Stimulated activated naive CD4-positive, alpha-beta T cell (primary cell): ENCODE data around the gene CYP4F11.
"Not testable (repeated sequence)": the region's sequence is repeated elsewhere in the genome, so short reads cannot be mapped to it uniquely, and the experiment has no call there.

Source experiments
- DNase-seq, 6 experiments: peaks; one replicate each; lab custom pipeline; 2025; lab: John Stamatoyannopoulos, UW

The CYP4F11 gene

GRCh38 chr19:15922021-15922420 is 12.3 kb downstream of the CYP4F11 start:
- no peak for DNase-seq

GRCh38 chr19:15919243-15919642 is 15.1 kb downstream of the CYP4F11 start:
- no peak for DNase-seq

- DNase-seq = no peak
Measured at GRCh38 chr19:15915109-15915508, 19.2 kb downstream of the CYP4F11 start.

- DNase-seq = no peak
Measured at GRCh38 chr19:15913830-15914229, 20.5 kb downstream of the CYP4F11 start.

- DNase-seq = no peak
Measured at GRCh38 chr19:15913384-15913783, 20.9 kb downstream of the CYP4F11 start.

GRCh38 chr19:15911599-15912235 is 22.6 kb downstream of the CYP4F11 start:
- no peak for DNase-seq

GRCh38 chr19:15905026-15905425 is 29.3 kb downstream of the CYP4F11 start:
- DNase-seq = no peak

GRCh38 chr19:15902898-15903297 is 31.4 kb downstream of the CYP4F11 start:
- DNase-seq = not testable (repeated sequence)

- no peak for DNase-seq
Measured at GRCh38 chr19:15902254-15902653, 32.1 kb downstream of the CYP4F11 start.

GRCh38 chr19:15900504-15900903 is 33.8 kb downstream of the CYP4F11 start:
- DNase-seq = no peak

- not testable (repeated sequence) for DNase-seq
Measured at GRCh38 chr19:15900032-15900431, 34.3 kb downstream of the CYP4F11 start.

GRCh38 chr19:15899561-15899960 is 34.8 kb downstream of the CYP4F11 start:
- DNase-seq = not testable (repeated sequence)

- DNase-seq = no peak
Measured at GRCh38 chr19:15897738-15898276, 36.5 kb downstream of the CYP4F11 start, which contains the start of gene CYP4F2. Gene CYP4F2, minus strand, starts transcription at chr19:15898074. Its CDS starts 463 bp downstream, at chr19:15897611.

GRCh38 chr19:15897026-15897737 is 37.1 kb downstream of the CYP4F11 start:
- no peak for DNase-seq

GRCh38 chr19:15895876-15896430 is 38.4 kb downstream of the CYP4F11 start:
- DNase-seq = no peak

GRCh38 chr19:15894359-15894758 is 40.0 kb downstream of the CYP4F11 start:
- DNase-seq = no peak

- no peak for DNase-seq
Measured at GRCh38 chr19:15893477-15893876, 40.9 kb downstream of the CYP4F11 start.

GRCh38 chr19:15892012-15892411 is 42.3 kb downstream of the CYP4F11 start:
- no peak for DNase-seq

- DNase-seq = no peak
Measured at GRCh38 chr19:15891434-15891833, 42.9 kb downstream of the CYP4F11 start.

GRCh38 chr19:15889339-15889738 is 45.0 kb downstream of the CYP4F11 start:
- DNase-seq = not testable (repeated sequence)

- DNase-seq = no peak
Measured at GRCh38 chr19:15885919-15886318, 48.4 kb downstream of the CYP4F11 start.

- no peak for DNase-seq
Measured at GRCh38 chr19:15885167-15885566, 49.2 kb downstream of the CYP4F11 start.

- not testable (repeated sequence) for DNase-seq
Measured at GRCh38 chr19:15883329-15883728, 51.0 kb downstream of the CYP4F11 start.
